GM19025 (cell line): Measurements from ENCODE around the gene ANKAR.
"Not testable (repeated sequence)": the region's sequence is repeated elsewhere in the genome, so short reads cannot be mapped to it uniquely, and the experiment has no call there.

ENCODE experiments used
- ATAC-seq: cut with Tn5 transposase; IDR thresholded peaks from one replicate; pipeline ENCODE4 v1.9.1; 2021; ENCODE audit warnings: mild to moderate bottlenecking, low read depth, moderate library complexity; ENCODE audit not compliant: unreplicated experiment

ANKAR gene

GRCh38 chr2:189674374-189675112, at the start of gene ANKAR:
ANKAR (plus strand) TSS chr2:189674670; CDS start chr2:189676491, 1,821 bp downstream.
- peak; percentile 96 for ATAC-seq

GRCh38 chr2:189625636-189626035, 48.8 kb upstream of the ANKAR start:
- ATAC-seq, result no peak

- ATAC-seq, result no peak
Measured at GRCh38 chr2:189627789-189628188, 46.7 kb upstream of the ANKAR start.

- ATAC-seq, result no peak
Measured at GRCh38 chr2:189628817-189629530, 45.5 kb upstream of the ANKAR start.

- no peak for ATAC-seq
Measured at GRCh38 chr2:189629531-189630453, 44.7 kb upstream of the ANKAR start.

GRCh38 chr2:189631849-189632248, 42.6 kb upstream of the ANKAR start:
- ATAC-seq, result no peak

- no peak for ATAC-seq
Measured at GRCh38 chr2:189633392-189633811, 41.1 kb upstream of the ANKAR start.

- no peak for ATAC-seq
Measured at GRCh38 chr2:189635353-189635752, 39.1 kb upstream of the ANKAR start.

GRCh38 chr2:189638301-189639006, 36.0 kb upstream of the ANKAR start:
- ATAC-seq, result no peak

- no peak for ATAC-seq
Measured at GRCh38 chr2:189639007-189639609, 35.4 kb upstream of the ANKAR start.

GRCh38 chr2:189641002-189641401, 33.5 kb upstream of the ANKAR start:
- no peak for ATAC-seq

GRCh38 chr2:189641590-189641989, 32.9 kb upstream of the ANKAR start:
- ATAC-seq, result no peak

GRCh38 chr2:189646521-189646920, 27.9 kb upstream of the ANKAR start:
- no peak for ATAC-seq

GRCh38 chr2:189648846-189649509, 25.5 kb upstream of the ANKAR start:
- no peak for ATAC-seq

GRCh38 chr2:189651284-189651683, 23.2 kb upstream of the ANKAR start:
- ATAC-seq, result no peak

GRCh38 chr2:189653464-189653863, 21.0 kb upstream of the ANKAR start:
- not testable (repeated sequence) for ATAC-seq

- ATAC-seq, result no peak
Measured at GRCh38 chr2:189654641-189655040, 19.8 kb upstream of the ANKAR start.

GRCh38 chr2:189657867-189658266, 16.6 kb upstream of the ANKAR start:
- no peak for ATAC-seq
